D721Med (cell line): ENCODE data around the gene FEM1B.

Source experiments
- DNase-seq: peaks from one replicate; pipeline ENCODE4 v3.0.0; 2011; ENCODE audit warnings: low spot score; ENCODE audit not compliant: insufficient read length
- FAIRE-seq: peaks from 2 replicates; lab custom pipeline; 2011; peaks lifted over from hg19 to GRCh38; lab: Jason Lieb, UNC
- TF ChIP-seq, protein P1 (sequence below): IDR thresholded peaks from 2 replicates; pipeline ENCODE4 v1.5.1; 2012; ENCODE audit warnings: mild to moderate bottlenecking, control low read depth; ENCODE audit not compliant: insufficient read depth; ENCODE audit errors: missing control alignments

The FEM1B gene

DNA sequence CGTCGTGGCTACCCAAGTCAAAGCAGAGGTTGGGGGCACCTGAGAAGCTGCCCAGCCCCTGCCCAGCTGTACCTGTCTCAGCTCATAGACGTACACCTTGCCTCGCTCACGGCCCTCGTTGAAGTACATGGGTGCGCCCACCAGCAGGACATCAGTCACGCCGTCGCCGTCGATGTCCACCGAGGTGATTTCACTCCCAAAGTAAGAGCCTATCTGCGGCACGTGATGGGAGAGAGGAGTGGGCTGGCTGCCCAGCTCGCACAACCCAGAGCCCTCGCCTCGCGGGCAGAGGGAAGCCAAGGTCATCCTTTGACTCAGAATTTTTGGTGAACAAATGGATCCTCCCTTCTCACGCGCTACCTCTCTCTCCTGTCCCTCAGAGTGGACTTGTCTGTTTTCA is 54.7 kb downstream of the FEM1B start:
- DNase-seq (no peak), FAIRE-seq (no peak)
- TF ChIP-seq, protein P1, sequence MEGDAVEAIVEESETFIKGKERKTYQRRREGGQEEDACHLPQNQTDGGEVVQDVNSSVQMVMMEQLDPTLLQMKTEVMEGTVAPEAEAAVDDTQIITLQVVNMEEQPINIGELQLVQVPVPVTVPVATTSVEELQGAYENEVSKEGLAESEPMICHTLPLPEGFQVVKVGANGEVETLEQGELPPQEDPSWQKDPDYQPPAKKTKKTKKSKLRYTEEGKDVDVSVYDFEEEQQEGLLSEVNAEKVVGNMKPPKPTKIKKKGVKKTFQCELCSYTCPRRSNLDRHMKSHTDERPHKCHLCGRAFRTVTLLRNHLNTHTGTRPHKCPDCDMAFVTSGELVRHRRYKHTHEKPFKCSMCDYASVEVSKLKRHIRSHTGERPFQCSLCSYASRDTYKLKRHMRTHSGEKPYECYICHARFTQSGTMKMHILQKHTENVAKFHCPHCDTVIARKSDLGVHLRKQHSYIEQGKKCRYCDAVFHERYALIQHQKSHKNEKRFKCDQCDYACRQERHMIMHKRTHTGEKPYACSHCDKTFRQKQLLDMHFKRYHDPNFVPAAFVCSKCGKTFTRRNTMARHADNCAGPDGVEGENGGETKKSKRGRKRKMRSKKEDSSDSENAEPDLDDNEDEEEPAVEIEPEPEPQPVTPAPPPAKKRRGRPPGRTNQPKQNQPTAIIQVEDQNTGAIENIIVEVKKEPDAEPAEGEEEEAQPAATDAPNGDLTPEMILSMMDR = no peak

DNA sequence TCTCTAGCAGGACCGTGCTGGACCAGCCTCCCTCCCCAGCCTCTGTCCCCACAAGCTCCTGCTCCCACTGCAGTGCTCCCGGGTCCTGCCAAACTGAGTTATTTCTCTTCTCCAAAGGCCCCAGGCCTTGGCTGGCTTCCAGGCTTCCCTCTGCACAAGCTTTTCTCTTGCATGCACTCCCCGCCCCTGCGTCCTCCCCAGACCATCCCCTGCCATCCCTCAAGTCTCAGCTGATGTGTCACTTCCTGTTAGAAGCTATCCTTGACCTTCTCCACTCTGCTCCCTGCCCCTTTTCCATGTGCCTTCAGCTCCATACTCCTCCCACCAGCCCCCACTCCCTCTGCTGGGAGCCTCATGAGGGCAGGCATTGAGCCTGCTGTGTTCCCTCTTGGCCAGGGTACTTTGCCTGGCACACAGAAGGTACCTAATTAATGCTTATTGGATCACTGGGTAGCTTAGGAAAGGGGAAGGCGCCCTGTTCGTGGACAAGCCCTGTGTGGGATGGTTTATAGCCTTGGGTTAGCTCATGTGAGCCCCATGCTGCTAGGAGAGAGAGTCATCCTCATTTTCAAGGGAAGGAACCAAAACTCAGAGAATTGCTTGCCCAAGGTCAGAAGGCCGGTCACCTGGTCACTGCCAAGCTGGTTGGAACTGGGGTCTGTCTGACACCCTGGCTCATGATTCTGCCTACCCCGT is 56.4 kb downstream of the FEM1B start:
- TF ChIP-seq, protein P1 = no peak
- DNase-seq = no peak
- no peak for FAIRE-seq

DNA sequence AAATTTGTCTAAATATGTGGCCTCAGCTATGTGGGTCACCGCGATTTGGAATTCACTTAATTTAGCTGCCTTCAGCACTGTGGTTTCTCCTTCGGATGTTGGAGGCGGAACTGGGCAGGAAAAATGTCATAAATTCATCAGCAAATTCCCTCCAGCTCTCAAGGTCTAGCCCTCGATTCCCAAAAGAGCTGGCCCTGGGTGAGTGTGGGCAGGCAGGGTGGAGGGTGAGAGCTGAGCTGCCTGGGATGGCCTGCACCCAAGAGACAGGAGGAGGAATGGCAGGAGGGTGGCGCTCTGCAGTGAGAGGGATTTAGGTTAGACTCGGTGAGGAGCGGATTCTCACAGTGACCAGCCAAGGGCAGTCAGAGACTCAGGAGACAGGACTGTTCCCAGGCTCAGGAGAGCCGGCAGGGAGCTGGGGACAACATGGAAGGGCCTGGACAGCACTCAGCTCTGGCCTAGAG is 57.1 kb downstream of the FEM1B start:
- TF ChIP-seq, protein P1 = no peak
- FAIRE-seq (no peak), DNase-seq (no peak)

DNA sequence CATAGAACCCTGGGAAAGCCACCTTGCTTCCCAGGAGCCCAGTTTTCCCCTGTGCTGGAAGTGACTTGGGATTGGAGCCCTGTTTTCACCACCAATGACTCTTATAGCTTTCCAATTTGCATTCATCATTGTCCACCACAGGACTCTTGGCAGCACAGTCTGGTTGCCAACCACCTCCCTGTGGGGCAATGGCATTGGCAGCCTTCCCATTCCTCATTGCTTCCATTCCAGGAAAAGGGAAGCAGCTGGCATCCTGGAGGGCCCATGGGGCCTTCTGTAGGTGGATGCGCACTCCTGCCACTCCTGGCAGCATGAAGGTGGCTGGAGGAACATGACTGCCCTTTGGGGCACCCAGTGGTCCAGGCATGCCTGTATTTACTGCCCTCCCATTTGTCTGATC is 57.7 kb downstream of the FEM1B start:
- FAIRE-seq (no peak), DNase-seq (no peak)
- TF ChIP-seq, protein P1 = no peak

DNA sequence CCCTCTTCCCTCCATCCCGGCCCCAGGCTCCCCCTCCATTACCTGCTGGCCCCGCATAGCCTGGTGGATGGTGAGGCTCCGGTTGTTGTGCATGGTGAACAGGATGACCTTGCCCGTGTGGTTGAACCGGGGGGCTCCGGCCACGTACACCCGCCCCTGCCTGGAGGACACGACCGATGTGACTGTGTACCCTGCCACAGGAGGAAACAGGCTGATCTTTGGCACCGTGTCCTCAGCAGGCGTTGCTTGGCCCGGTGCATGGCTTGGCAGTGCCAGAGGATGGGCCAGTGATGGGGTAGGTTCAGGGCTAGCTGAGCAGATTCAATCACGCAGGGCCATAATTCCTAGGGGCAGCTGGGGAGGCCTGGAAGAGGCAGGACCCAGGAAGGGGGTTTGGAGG is 58.1 kb downstream of the FEM1B start:
- TF ChIP-seq, protein P1 = no peak
- FAIRE-seq (no peak), DNase-seq (no peak)

DNA sequence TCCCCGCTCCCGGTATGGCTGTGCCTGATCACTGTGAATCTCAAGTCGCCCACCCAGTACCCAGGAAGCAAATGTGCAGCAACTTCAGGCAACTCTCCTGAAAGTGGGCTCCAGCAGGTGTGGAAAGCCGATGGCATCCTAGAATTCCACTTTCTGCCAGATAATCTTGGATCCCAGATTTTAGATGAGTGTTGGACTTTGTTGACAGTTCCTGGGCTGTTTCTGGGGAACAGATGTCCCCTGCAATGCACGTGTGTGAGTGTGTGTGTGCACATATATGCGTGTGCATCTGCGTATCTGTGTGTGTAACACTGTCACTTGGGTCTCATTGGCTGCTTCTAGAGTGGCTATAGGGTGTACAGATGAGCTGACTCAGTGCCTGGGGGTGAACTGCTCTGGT is 59.0 kb downstream of the FEM1B start:
- FAIRE-seq = no peak

DNA sequence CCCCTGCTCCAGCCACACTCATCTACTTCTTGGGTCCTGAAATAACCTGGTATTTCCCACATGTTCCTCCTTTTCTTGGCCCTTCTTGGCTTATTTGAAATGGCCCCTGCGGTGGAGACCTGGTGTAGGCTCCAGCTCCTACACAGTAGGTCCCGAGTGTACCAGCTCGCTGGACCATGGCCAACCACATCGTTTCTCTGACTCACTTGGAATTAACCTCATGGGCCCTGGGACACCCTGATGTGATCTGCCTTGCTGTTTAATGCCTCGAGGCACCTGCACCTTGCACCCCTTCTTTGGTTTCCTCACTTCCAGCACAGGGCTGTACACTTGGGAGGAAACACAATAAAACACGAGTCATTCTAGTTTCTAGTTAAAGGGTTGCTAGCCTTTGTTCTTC is 60.3 kb downstream of the FEM1B start:
- DNase-seq (no peak), FAIRE-seq (no peak)
- TF ChIP-seq, protein P1 = no peak

More for the DNA sequence above, 59.0 kb downstream of the FEM1B start:
- TF ChIP-seq, protein P1 = no peak
- no peak for DNase-seq
